ENCODE results near the gene WSB1. TPM values are rescaled to one million over a fixed set of nuclear protein-coding genes. Genes with fewer than 3 reads are reported as not detected.

Gene WSB1
- total and polyA plus RNA-seq, 2 of the 8 experiments (the other 6 are each of a cell fraction or from before 2014, with no cell fraction given): 113 to 140 TPM

GRCh38 chr17:27348196-27348595 is 54.3 kb downstream of the WSB1 start:
- Histone ChIP-seq H3K4me3 (ENCODE audit: extremely low read depth in 1 of 4, insufficient read depth in 2 of 4, low read depth in 3 of 4, low read length in 4 of 4) (peak overlapping the region in 1 of 4 experiments; percentile 61; a peak in 2 of 8 replicates), H3K36me3 (ENCODE audit: control insufficient read depth in 2 of 4, insufficient read depth in 4 of 4, low read length in 3 of 4) (no peaks in the 10 kb centered on the region), H2BK5ac (ENCODE audit: low read depth, low read length) (no peak overlapping the region), H3K4me1 (replicated peaks in 1 of 4; ENCODE audit: control insufficient read depth in 3 of 4, insufficient read depth in 4 of 4, low read length in 3 of 4) (peaks cover 5 to 13% (median 7%) of the 10 kb centered on the region in 4 experiments), H3K56ac (replicated peaks; ENCODE audit: insufficient read length, low read depth, low read length) (no peak overlapping the region), H2BK120ac (replicated peaks; ENCODE audit: low read depth, low read length) (no peak overlapping the region), H3K9me3 (ENCODE audit: insufficient read depth in 2 of 2, low read depth in 1 of 2, low read length in 1 of 2) (no peaks in the 10 kb centered on the region), H4K5ac (ENCODE audit: insufficient read length, low read depth, low read length) (no peak overlapping the region), H3K4ac (replicated peaks; ENCODE audit: insufficient read length, low read depth, low read length) (no peak overlapping the region), H2AFZ (ENCODE audit: low read length) (no peak overlapping the region), H3K14ac (ENCODE audit: insufficient read length) (no peak overlapping the region), H4K91ac (replicated peaks; ENCODE audit: insufficient read length, low read length) (no peak overlapping the region), H3K27me3 (replicated peaks in 1 of 4; ENCODE audit: control insufficient read depth in 3 of 4, extremely low read depth in 1 of 4, insufficient read depth in 3 of 4, low read length in 3 of 4) (no peaks in the 10 kb centered on the region), H3K27ac (ENCODE audit: low read depth, low read length) (no peak overlapping the region), H3K79me2 (ENCODE audit: control insufficient read depth in 1 of 2, insufficient read depth in 2 of 2, low read length in 2 of 2) (no peaks in the 10 kb centered on the region), H3K9ac (replicated peaks in 1 of 4; ENCODE audit: extremely low read depth in 1 of 4, low read depth in 3 of 4, low read length in 3 of 4) (no peak overlapping the region), H3K23ac (ENCODE audit: insufficient read length) (no peak overlapping the region), H3K23me2 (ENCODE audit: low read depth, low read length) (peaks cover 2% of the 10 kb centered on the region; the same call in 1 of the 2 replicates), H4K8ac (ENCODE audit: extremely low read depth, insufficient read depth, low read length) (no peak overlapping the region), H3K4me2 (ENCODE audit: insufficient read depth in 1 of 2, low read depth in 2 of 2, low read length in 2 of 2) (0 out of 4 replicates have a peak overlapping the region, but pooled peaks of 1 of the 2 experiments have one; percentile 3), H2AK5ac (ENCODE audit: low read depth, low read length) (no peak overlapping the region), H4K20me1 (replicated peaks in 1 of 2; ENCODE audit: control insufficient read depth in 1 of 2, insufficient read depth in 2 of 2, low read length in 2 of 2) (no peaks in the 10 kb centered on the region), H2BK20ac (ENCODE audit: low read length) (no peak overlapping the region), H3K18ac (ENCODE audit: extremely low read depth, low read length) (no peak overlapping the region), H3K79me1 (ENCODE audit: low read depth, low read length) (peaks cover 2% of the 10 kb centered on the region), H2BK15ac (ENCODE audit: low read length) (no peak overlapping the region), H2BK12ac (ENCODE audit: low read depth, low read length) (no peak overlapping the region)
- ChIA-PET POLR2A (ENCODE audit: partially characterized antibody) (interaction anchor here (7.8 kb wide), 1 partner anchor 55 kb away, joined by 63 read pairs; the partner anchor contains the start of gene WSB1), CTCF (ENCODE audit: partially characterized antibody) (no interaction called here)
- DNase-seq (ENCODE audit: low read depth in 1 of 2, low spot score in 2 of 2) (no peak), FAIRE-seq (no peak)
- WGBS, 2 experiments (ENCODE audit: extremely low coverage in 1 of 2, insufficient coverage in 1 of 2, insufficient read length in 1 of 2, insufficient replicate concordance in 2 of 2, low coverage in 1 of 2, low lambda C conversion rate in 2 of 2, missing lambda C conversion rate in 1 of 2): 91% methylated on average over 2 of the region's 2 CpGs; no CpG with 5 or more reads in 1 of the 2 experiments
- TF ChIP-seq BCL11A (IDR thresholded peaks at IDR 0.05; ENCODE audit: low read depth in 2 of 2, low read length in 2 of 2) (no peak), EP300 (IDR thresholded peaks at IDR 0.05; ENCODE audit: borderline replicate concordance in 1 of 2, low read depth in 2 of 2, low read length in 2 of 2) (no peak), MAX (IDR thresholded peaks at IDR 0.05) (no peak), TAF1 (IDR thresholded peaks at IDR 0.05; ENCODE audit: low read depth, low read length) (no peak), CBX8 (IDR thresholded peaks at IDR 0.05; ENCODE audit: borderline replicate concordance, low read depth, low read length) (no peak), FOSL1 (IDR thresholded peaks at IDR 0.05; ENCODE audit: insufficient read depth, low read depth, low read length) (no peak), POLR2A (IDR thresholded peaks at IDR 0.05; ENCODE audit: control extremely low read depth in 1 of 2, low read depth in 2 of 2, low read length in 2 of 2) (no peak), CREB1 (IDR thresholded peaks at IDR 0.05) (no peak), SAP30 (IDR thresholded peaks at IDR 0.05; ENCODE audit: insufficient read depth, insufficient replicate concordance, low read length) (no peak), BRCA1 (IDR thresholded peaks at IDR 0.05; ENCODE audit: low read depth, low read length) (no peak), PHF8 (conservative IDR thresholded peaks at IDR 0.05; ENCODE audit: low read depth, low read length) (no peak), GABPA (IDR thresholded peaks at IDR 0.05; ENCODE audit: borderline replicate concordance, insufficient read depth, low read length) (no peak)

Data from H1 (cell line).